Measurements from ENCODE around the gene SBNO2. TPM values are rescaled to one million over a fixed set of nuclear protein-coding genes. Genes with fewer than 3 reads are reported as not detected.

Gene SBNO2
- total RNA-seq, 2 donors from 2014 or later: 58.6 to 71.9 TPM

GRCh38 chr19:1172353-1173158, 1.5 kb downstream of the SBNO2 start:
- peak; percentile 78 for ATAC-seq
- DNase-seq: peak; percentile 65 to 83
- intact Hi-C loops (cut with DNase I, micrococcal nuclease): no loop called here

GRCh38 chr19:1171755-1172352, 2.2 kb downstream of the SBNO2 start:
- DNase-seq (no peak), ATAC-seq (no peak)
- intact Hi-C loops (cut with DNase I, micrococcal nuclease): no loop called here

GRCh38 chr19:1170938-1171754, 2.9 kb downstream of the SBNO2 start:
- DNase-seq (no peak), ATAC-seq (no peak)
- intact Hi-C loops (cut with DNase I, micrococcal nuclease): no loop called here

- DNase-seq (peak in 1 of 2 donors; percentile 77), ATAC-seq (no peak)
- intact Hi-C loops (cut with DNase I, micrococcal nuclease): no loop called here
Observed at GRCh38 chr19:1169921-1170885, 3.9 kb downstream of the SBNO2 start.

GRCh38 chr19:1169411-1169791, 4.7 kb downstream of the SBNO2 start:
- intact Hi-C loops (cut with DNase I, micrococcal nuclease): no loop called here
- DNase-seq: no peak

GRCh38 chr19:1168572-1169410, 5.3 kb downstream of the SBNO2 start:
- intact Hi-C loops (cut with DNase I, micrococcal nuclease): no loop called here
- ATAC-seq: no peak
- DNase-seq: no peak

More at GRCh38 chr19:1169411-1169791, 4.7 kb downstream of the SBNO2 start:
- ATAC-seq: no peak

- DNase-seq: no peak
- no peak for ATAC-seq
- intact Hi-C loops (cut with DNase I, micrococcal nuclease): no loop called here
Observed at GRCh38 chr19:1167687-1168571, 6.1 kb downstream of the SBNO2 start.

- ATAC-seq (no peak), DNase-seq (no peak)
- intact Hi-C loops (cut with DNase I, micrococcal nuclease): no loop called here
Observed at GRCh38 chr19:1166872-1167573, 7.0 kb downstream of the SBNO2 start.

GRCh38 chr19:1164684-1165531, 9.2 kb downstream of the SBNO2 start:
- intact Hi-C loops (cut with DNase I, micrococcal nuclease): no loop called here
- no peak for DNase-seq
- ATAC-seq: peak; percentile 44

- intact Hi-C loops (cut with DNase I, micrococcal nuclease): no loop called here
- ATAC-seq (peak; percentile 44), DNase-seq (no peak)
Observed at GRCh38 chr19:1163934-1164683, 10.0 kb downstream of the SBNO2 start.

- DNase-seq: no peak
- intact Hi-C loops (cut with DNase I, micrococcal nuclease): no loop called here
- ATAC-seq: no peak
Observed at GRCh38 chr19:1163283-1163933, 10.7 kb downstream of the SBNO2 start.

GRCh38 chr19:1162404-1163282, 11.4 kb downstream of the SBNO2 start:
- DNase-seq: no peak
- ATAC-seq: no peak
- intact Hi-C loops (cut with DNase I, micrococcal nuclease): no loop called here

- ATAC-seq: peak; percentile 41
- intact Hi-C loops (cut with DNase I, micrococcal nuclease): no loop called here
- DNase-seq: no peak
Observed at GRCh38 chr19:1161716-1162115, 12.4 kb downstream of the SBNO2 start.

All from left colon (tissue), 2 donors.